NCI-H1417 (cell line): ENCODE data around the gene VPREB3.
A peak's percentile ranks its signal among the peaks of the same experiment; 100 is the strongest.

Experiments
- DNase-seq, 3 experiments: peaks; one replicate each; lab custom pipeline; 2025; lab: John Stamatoyannopoulos, UW

The VPREB3 gene

DNA sequence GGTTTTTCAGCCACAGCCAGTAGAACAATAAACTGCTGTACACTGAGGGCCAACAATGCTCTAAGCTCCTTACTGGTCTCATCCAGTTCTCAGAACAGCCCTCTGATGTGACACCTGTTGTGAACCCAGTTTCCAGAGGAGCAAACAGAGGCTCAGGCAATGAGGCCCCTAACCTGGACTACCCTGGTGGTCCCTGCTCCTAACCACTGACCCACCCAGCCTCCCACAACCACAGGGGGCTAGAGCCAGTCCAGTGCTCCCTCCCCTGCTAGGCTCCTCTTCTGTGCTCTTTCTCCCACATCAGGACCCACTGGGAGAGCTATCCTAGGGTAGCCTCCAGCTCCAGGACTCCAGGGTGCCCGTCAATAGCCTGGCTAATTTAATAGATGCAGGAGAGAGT, 28.5 kb upstream of the VPREB3 start:
- no peak for DNase-seq

DNA sequence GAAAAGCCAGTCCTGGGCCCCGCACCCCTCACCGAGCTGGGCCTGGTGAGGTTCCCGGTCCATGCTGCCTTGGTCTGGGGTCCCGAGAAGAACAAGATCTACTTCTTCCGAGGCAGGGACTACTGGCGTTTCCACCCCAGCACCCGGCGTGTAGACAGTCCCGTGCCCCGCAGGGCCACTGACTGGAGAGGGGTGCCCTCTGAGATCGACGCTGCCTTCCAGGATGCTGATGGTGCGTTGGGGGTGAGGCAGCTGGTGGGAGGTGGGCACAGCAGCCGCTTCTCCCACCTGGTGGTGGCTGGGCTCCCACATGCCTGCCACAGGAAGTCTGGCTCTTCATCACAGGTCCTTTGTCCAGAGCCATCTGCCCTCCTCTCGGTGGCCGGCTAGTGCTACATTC, 28.0 kb upstream of the VPREB3 start:
- DNase-seq, result no peak

GRCh38 chr22:23781511-23782183, 27.4 kb upstream of the VPREB3 start:
- DNase-seq, result no peak

- DNase-seq, result no peak
Measured at GRCh38 chr22:23781065-23781464, 26.8 kb upstream of the VPREB3 start.

GRCh38 chr22:23780146-23780748, 26.0 kb upstream of the VPREB3 start:
- no peak for DNase-seq

DNA sequence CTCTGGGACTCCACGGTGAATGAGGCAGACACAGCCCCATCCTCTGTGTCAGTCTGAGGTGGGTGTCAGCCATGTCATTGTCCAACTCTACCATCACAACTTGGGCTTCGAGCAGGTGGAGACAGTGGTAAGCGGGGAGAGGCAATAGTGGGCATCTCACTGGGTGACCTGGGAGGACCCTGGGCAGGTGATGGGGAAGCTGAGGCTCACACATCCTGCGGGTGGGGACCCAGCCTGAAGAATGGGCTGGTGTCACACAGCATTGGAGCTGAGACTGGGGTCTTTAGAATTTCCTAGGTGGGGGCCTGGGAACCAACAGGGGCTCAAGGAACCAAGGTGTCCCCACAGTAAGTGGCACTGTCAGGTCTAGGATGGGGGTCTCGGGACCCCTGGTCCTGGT, 25.5 kb upstream of the VPREB3 start:
- DNase-seq, result no peak

- no peak for DNase-seq
Measured at GRCh38 chr22:23779083-23779482, 24.9 kb upstream of the VPREB3 start.

DNA sequence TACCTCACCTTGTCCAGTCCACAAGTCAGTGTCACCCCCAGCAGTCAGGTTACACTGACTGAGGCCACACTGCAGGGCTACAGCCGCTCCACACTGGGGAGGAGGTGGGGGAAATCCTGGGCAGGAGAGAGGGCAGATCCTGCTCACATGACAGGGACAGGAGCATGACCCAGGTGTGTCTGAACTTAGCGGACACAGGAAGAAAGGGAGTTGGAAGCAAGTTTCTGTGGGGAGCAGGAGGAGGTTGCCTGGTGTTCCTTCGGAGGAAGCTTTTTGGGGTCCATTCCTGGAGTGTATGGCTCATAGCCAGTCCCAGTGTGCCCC, 24.3 kb upstream of the VPREB3 start:
- DNase-seq, result no peak

DNA sequence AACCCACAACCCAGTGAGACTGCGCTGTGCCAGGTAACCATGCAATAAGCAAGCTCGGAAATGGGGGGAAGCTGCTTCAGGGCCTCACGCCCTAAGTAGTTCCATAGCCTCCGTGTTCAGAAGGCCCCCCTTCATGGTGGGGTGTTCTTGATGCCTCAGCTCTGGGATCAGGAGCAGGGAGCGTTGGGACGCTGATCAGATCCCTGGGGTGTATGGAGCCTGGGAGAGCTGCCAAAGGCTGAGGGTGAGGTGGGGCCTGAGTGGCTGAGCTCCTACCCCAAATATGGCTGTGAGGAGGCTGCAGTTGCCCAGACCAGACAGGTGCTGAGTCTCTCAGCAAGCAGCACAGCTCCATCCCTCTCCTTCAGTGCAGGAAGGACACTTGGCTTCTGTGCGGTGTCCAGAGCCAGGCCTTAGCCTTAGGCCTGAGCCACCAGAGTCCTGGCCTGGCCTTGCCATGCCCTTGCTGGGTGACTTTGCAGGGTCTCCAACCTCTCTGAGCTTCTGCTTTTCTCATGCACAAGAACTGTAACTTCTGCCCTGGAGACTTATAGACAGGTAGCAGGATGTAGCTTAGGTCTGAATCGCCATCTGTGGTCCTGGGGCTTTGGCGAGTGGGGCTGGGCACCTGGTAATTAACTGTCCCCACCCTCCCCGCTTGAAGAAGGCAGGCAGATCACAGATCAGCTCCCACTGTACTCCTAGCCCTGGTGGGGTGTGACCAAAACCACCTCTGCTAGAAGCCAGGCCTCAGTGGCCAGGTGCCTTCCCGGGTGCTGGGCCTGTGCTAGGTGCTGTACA, 23.8 kb upstream of the VPREB3 start:
- no peak for DNase-seq

GRCh38 chr22:23775779-23776375, 21.7 kb upstream of the VPREB3 start:
- DNase-seq, result no peak

- DNase-seq, result no peak
Measured at GRCh38 chr22:23774922-23775436, 20.8 kb upstream of the VPREB3 start.

DNA sequence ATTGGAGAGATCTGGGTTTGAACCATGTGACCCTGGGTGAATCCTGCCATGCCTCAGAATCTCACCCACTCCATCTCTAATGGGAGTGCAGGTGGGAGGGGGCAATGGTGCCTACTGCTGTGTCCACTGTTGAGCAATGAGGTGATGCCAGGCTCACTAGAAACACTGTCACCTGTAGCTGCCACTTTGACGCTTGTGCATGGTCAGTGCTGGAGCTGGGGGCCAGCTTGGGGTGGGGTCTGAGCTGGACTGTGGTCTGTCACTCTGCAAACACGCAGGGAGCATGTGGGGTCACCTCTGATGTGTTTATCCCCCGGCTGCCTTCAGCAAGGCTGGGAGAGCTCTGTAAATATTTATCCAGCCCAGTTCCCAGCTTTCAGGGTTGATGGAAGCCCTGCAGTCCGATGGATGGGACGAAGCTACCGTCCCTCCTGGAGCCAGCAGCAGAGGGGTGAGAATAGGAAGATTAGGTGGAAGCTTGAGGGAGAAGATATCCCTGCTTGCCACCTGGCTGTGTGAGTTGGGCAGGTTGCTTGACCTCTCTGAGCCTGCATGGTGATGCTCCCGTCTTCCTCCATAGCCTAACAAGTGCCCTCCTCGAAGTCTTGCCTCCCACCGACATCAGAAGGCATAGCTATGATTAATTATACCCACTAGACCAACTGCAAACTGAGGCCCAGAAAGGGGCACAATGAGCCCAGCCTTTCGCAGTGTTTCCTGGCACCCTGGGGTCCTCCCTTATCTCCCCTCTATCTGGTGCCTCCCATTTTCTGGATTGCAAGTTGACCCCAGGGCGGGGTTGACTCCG, 20.1 kb upstream of the VPREB3 start:
- no peak for DNase-seq

- DNase-seq, result no peak
Measured at GRCh38 chr22:23773483-23774113, 19.4 kb upstream of the VPREB3 start.

DNA sequence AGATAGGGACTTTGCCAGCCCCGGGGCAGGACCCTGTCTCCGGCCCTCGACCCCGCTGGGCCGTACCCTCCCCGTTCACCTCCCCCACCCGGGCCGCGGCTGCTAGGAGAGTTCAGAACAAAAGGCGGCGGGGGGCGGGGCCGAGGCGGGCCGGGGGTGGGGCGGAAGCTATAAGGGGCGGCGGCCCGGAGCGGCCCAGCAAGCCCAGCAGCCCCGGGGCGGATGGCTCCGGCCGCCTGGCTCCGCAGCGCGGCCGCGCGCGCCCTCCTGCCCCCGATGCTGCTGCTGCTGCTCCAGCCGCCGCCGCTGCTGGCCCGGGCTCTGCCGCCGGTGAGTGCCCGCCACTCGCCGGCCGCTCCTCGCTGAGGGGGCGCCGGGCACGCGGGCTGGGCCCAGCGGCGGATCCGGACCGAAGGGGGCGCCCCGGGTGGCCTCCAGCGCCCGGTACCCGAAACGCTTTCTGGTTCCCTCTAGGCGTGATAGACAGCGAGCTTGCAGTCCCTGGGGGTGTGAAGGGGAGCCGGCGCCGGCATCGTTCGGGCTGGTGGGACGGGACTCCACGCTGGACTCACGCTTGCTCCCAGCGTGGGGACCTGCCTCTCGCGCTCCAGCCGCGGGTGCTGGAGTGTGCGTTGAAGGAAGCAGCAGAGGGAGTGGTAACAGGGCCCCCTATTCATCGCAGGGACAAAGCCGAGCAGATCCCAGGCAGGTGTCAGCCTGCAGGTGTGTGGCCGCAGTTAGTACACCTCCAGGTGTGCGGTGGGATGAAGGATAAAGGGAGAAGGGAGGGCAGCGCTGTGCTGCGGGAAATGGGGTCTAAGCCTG, 18.6 kb upstream of the VPREB3 start, which contains the start of gene MMP11:
TSS of gene MMP11 (plus strand) at position 201 of the 825 bp plus-strand sequence. CDS start at position 223, 22 bp downstream.
- DNase-seq, result peak; percentile 41 to 72 (median 58)

- DNase-seq, result no peak
Measured at GRCh38 chr22:23772315-23772648, 18.1 kb upstream of the VPREB3 start.

- DNase-seq, result peak in 2 of 3 experiments; percentile 2 to 8
Measured at GRCh38 chr22:23769321-23769965, 15.2 kb upstream of the VPREB3 start.

DNA sequence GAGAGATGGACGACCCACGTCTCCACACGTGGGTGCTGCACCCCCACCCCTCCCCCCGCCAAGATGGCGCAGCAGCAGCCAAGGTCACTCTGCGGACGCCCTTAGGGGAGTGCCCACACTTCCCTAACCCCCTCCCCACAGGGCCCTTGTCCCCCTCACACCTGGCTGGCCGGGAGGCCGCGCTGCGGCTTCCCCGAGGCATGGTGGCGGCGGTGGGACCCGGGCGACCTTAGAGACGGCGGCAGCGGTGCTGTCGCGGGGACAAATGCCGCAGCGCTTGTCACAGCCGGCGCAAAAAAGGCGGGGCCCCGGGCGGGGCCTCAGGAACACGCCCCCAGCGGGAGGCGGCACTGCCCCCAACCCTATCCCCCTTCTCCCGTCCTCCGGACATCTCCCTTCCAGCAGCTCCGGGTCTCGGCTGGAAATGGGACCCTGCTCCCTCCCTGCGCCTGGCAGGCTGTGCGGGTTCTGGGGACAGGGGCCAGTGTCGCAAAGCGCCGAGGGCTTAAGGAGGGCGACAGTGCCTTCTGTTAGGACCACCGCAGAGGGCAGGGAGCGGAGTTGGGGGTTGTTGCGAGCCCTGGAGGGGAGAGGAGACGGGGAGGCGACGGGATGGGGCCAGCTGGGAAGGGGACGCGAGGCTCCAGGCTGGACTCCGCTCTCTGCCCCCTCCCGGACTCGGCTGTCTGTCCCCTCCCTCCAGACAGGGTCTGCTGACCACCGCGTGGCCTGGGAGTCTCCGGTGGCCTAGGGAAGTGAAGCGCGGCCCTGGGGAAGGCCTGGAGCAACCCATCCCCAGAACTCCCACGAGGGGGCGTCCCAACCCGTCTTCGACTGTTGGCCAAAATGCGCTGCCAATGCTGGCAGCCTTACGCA, 13.7 kb upstream of the VPREB3 start, which contains the start of gene CHCHD10:
TSS of gene CHCHD10 (minus strand) at position 300 of the 876 bp plus-strand sequence. CDS start at position 202, 98 bp downstream.
- DNase-seq, result peak; percentile 65 to 71 (median 69)

GRCh38 chr22:23767303-23767672, 13.1 kb upstream of the VPREB3 start:
- DNase-seq, result no peak
